ENCODE data around the gene ABLIM3.

DNA sequence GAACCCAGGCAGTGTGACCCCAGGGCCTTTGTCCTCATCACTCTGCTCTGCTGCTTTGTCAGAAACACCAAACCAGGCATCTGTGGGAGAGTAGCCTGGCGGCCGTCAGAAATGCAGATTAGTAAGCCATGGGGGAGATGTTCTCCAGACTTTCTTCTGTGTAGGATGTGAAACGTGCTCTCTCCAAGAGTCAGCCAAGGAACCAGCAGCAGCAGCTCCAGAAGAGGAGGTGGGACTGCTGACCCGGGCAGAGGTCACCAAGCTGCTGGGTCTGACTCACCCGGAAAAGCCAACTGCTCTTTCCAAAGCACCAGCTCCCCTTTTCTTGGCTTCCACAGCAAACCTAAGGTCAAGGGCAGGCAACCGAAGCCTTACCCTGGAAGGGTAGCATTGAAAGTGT, 14.4 kb upstream of the ABLIM3 start:
- TF ChIP-seq ELF4 (IDR thresholded peaks at IDR 0.05) (no peak), SP1 (IDR thresholded peaks at IDR 0.05) (no peak), ZNF384 (IDR thresholded peaks at IDR 0.05) (no peak), SUZ12 (IDR thresholded peaks at IDR 0.05) (no peak), FOXK2 (IDR thresholded peaks at IDR 0.05) (no peak), BHLHE40 (IDR thresholded peaks at IDR 0.05; ENCODE audit: borderline replicate concordance) (no peak), NFRKB (IDR thresholded peaks at IDR 0.05) (no peak)
